Epidermal melanocyte (primary cell): ENCODE measurements around the gene CFAP54.
"Not testable (repeated sequence)": the region's sequence is repeated elsewhere in the genome, so short reads cannot be mapped to it uniquely, and the experiment has no call there.

ENCODE experiments used
- DNase-seq: peaks from one replicate; pipeline ENCODE4 v3.0.0; 2011; ENCODE audit warnings: low spot score; ENCODE audit not compliant: insufficient read length

CFAP54 gene, protein sequence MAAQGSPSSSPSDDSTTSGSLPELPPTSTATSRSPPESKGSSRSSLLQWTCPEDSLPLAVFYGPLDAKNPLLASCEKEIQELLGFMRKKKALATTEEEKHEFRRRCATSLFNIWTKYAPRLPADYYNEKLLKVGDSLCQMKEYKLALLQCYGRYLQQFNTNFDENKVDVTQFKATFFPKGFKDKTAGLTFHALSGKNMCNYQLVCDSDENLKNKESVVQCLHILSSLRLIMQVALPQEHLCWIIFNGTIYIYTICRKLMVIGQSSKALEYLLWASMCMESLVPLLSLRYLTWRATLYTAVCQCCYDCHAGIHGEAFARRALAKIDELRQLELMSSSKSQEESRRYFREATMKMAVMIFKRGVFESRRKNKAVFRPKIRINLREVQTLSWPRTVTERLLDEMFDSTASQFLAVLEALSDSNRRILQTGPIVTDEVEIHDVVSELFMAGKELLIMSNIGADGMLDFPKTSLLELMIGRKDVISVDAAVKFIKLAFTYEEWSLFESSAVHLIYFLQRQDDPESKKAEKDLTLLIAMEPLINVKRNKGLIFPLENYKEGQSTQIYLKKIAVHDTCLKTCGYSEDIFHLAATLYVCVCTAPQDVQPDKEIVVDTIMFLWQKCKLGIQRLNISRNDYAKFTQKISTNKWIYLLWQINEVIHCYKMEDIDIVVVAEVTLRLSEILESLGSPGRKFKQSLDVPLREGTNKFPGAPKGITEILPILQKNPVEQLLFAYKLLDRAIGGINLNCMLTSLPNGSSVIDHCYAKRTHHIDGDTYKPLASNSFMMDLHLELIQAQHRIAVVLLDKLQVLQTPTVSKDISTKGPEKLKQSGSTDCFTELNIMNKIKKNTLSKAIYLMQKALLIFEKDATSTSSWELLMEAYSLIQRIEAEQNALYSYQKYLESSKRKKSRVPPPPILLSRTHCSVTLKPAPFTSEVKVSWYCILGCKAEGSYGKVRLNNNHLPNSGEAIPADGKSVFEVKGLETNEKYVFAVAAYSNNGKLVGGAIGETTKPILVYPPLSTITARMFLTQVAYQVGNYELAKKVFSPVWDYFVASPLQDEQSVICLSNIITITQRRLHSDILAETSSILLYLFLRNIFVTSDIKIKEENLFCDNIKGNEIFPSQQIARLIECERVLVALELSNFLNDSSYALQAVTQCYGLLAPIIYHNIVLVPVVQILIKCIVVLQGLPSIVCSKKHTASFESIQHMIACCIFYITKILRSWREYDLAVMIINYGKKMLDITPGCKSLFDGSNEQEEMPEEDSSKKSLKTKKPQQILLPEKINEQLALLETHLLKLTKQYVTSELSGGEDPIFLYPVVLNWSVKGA (N-terminal part only)

DNA sequence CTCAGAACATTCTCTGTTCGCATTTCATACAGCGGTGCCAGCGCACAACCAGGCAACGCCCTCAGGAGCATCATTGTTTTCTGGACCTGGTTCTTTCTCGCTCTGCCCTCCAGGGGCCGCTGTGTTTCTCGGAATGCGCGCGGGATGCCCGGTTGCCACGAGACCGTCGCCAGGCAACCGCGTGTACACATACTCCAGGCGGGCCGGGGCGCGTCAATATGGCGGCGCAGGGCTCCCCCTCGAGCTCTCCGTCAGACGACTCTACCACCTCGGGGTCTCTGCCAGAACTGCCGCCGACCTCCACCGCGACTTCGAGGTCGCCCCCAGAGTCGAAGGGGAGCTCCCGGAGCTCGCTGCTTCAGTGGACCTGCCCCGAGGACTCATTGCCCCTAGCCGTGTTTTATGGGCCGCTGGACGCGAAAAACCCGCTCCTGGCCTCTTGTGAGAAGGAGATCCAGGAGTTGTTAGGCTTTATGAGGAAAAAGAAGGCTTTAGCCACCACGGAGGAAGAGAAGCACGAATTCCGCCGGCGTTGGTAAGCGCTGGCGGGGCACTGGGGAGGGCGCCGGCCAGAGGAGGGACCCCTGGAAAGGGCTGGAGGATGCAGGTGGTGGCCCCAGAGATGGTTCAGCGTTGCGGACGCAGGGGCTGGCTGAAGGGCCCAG, at the start of gene CFAP54:
Gene CFAP54, plus strand, starts transcription at position 186 of the 665 bp plus-strand sequence. Its CDS starts 33 bp downstream, at position 219.
- DNase-seq = peak; percentile 89

DNA sequence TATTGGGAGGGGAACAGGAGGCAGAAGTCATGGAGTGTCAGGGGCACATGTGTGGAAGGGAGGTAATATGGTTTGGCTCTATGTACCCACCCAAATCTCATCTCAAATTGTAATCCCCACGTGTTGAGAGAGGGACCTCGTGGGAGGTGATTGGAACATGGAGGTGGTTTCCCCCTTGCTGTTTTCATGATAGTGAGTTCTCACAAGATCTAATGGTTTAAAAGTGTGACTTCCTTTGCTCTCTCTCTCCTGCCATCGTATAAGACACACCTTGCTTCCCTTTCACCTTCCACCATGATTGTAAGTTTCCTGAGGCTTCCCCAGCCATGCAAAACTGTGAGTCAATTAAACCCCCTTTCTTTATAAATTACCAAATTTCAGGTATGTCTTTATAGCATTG, 47.6 kb upstream of the CFAP54 start:
- no peak for DNase-seq

DNA sequence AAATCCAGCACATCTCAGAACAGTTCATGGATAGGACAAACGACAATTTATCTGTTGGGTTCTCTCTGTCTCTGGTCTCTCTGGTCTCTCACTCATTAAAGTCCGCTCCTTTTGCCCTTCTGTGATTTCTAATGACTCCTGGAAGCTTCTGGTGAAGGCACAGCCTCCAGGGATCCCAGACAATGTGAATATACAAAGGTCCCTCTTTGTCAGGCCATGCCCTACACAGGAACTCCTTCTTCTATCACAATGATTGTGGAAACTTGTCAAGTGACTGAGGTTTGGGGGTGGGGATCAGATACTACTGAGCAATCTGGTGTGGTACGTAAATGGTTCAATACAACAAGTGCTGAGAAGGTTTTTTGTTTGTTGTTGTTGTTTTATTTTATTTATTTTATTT, 46.5 kb upstream of the CFAP54 start:
- DNase-seq = no peak

DNA sequence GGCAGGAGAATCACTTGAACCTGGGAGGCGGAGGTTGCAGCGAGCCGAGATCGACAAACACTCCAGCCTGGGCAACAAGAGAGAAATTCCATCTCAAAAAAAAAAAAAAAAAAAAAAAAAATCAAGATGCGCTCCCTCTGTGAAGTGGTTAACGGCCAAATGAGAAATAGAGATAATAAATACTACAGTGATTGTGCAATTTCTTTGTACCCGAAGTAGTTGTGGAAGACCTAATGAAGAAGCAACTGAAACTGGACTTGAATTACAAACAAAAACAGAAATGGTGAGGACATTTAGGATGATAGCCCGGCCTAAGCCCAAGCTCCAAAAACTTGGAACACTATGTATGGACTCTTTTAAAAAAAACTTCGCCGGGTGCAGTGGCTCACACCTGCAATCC, 45.0 kb upstream of the CFAP54 start:
- DNase-seq = no peak

DNA sequence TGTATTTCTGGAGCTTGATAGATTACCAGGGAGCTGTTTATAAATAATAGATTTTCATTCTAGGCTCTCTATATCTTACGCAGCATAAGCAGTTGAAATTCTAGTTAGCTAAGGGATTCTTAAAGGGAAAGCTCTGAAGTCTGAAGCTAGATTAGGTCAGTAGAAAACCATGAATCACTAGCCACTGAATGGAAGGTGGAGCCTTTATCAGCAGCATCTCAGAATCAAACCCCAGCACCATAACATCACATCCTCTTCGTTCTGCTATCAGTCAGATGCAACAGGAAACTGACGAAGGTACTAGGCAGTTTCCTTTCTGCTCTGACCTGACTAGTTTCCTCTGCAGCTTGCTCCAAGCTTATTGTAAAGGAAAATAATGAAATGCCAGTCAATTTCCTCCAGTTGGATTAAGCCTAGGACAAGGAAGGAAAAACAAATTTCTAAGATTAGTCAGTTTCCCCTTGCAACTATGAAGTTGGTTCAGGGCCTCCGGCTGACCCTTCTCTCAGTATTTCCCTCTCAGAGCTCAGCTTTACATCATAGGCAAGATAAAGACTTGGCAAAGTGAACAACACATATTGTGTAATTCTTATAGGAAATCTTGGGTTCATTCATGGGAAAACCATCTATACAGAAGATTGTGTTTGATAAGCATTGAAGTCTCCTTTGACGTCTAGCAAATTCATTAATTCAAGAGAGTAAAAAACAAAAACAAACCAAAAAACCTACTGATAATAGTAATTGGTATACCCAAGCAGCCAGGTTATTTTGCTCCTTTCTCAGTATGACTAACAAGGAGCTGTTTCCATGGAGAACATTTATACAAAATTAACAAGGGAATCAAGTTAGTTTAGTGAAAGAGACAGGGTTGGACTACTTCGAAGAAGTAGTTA, 43.4 kb upstream of the CFAP54 start:
- no peak for DNase-seq

DNA sequence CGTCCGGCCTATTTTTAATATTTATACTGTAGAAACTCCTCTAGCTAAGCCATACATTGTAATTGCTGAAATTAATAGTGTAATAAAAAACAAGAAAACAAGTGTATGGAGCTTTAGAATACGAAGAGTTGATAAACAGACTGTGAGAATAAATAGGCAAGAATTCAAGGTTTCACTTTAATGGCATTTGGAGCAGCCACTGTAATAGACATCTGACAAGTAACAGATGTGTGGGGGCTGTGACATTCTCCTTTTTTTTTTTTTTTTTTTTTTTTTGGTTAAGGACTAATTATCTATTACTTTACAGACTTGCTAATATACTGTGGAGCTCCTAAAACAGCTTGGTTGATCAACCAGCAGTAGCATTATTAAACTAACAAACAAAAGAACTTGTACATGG, 42.1 kb upstream of the CFAP54 start:
- DNase-seq = no peak

DNA sequence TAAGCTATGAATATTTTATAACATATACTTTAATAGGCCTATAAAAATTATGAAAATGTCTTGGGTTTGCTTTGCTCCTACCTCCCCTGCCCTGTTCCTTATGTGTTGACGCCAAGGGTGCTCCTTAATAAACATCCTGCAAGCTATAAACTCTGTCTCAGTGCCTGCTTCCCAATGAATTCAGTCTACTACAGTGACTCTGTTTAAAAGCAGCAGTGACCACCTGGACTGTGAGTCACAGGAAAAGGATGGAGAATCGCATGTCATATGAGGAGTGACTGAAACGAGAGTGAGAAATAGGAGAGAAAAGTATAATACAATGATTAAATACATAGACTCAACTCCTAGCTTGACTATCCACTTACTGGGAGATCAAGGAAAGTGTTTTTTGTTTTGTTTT, 41.1 kb upstream of the CFAP54 start:
- DNase-seq = no peak

DNA sequence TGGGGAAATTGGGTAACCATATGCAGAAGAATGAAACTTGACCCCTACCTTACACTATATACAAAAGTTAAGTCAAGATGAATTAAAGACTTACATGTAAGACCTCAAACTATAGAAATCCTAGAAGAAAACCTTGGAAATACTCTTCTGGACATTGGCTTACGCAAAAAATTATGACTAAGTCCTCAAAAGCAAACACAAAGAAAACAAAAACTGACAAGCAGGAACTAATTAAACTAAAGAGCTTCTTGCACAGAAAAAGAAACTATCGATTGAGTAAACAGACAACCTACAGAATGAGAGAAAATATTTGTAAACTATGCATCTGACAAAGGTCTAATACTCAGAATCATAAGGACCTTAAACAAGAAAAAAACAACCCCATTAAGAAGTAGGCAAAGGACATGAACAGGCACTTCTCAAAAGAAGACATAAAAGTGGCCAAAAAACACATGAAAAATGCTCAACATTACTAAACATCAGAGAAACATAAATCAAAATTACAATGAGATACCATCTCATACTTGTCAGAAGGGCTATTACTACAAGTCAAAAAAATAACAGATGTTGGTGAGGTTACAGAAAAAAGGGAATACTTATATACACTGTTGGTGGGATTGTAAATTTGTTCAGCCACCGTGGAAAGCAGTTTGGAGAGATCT, 37.0 kb upstream of the CFAP54 start:
- no peak for DNase-seq

DNA sequence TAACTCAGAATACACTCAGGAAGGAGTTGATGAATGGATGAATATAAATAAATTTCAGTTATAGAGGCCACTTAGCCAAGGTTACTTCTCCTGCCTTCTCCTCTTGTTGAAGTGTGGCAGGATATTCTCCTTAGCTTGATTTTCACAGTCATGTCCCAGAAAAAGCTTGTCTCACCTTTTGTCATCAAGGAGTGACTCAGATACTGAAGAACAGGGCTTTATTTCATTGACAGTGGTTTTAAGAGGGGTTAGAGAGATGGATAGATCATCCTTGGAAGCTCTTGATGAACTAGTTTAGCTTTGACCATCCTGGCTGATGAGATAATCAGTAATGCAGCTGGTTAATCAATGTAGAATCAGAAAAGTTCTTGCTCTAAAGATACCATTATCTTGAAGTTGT, 35.0 kb upstream of the CFAP54 start:
- DNase-seq = no peak

DNA sequence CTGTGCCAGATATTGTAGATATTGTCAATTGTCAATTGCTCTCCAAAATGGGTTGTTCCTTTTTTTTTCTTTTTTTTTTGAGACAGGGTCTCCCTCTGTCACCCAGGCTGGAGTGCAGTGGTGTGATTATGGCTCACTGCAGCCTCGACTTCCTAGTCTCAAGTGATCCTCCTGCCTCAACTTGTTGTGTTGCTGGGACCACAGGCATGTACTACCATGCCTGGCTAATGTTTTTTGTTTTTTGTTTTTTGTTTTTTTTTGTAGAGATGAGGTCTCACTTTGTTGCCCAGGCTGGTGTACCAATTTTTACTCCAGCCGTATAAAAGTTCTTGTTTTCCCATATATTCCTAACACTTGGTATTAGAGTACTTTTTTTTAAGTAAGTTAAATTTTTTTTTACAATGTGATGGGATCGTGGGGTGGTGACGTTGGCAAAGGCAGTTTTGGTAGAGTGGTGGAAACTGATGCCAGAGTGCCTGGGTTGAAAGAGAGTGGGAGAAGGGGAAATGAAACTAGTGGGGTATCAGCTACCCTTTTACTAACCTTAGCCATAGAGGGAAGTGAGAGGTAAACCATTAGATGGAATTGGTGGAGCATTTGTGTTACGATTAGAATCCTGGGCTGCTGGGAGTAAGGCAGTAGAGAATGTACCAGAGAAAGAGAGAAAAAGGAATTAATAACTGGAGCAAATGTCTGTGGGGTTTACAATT, 33.0 kb upstream of the CFAP54 start:
- no peak for DNase-seq

DNA sequence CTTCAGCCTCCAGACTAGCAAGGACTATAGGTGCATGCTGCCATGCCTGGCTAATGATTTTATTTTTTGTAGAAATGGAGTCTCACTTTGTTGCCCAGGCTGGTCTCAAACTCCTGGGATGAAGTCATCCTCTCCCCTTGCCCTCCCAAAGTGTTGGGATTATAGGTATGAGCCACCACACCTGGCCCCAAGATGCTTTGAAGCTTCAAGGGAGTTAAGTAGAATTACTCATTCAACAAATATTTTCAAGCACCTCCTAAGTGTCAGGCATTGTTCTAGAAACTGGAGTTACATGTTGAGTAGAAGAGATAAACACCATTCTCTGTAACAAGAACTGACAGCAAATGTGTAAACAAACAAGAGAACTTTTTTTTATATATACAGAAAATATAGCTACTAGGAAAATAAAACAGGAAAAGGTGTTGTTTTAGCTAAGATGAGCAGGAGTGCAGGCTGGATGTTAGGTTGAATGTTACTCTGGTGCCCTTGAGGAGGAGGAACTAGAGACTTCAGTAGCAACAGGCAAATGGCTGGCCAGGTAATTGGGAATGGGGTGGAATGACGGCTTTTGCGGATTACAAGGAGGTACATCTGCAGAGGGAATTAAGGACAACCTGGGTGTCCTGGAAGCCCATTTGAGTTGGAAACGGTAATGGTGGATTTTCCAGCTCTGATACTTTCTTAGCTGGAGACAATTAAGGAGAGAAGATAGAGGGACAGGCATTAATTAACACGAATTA, 32.0 kb upstream of the CFAP54 start:
- no peak for DNase-seq

DNA sequence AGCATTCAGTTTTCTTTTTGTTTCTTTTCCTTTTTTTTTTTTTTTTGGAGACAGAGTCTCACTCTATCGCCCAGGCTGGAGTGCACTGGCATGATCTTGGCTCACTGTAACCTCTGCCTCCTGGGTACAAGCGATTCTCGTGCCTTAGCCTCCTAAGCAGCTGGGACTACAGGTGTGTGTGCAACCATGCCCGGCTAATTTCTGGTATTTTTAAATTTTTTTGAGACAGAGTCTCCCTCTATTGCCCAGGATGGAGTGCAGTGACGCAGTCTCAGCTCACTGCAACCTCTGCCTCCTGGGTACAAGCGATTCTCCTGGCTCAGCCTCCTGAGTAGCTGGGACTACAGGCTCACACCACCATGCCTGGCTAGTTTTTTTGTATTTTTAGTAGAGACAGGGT, 30.1 kb upstream of the CFAP54 start:
- DNase-seq = not testable (repeated sequence)

DNA sequence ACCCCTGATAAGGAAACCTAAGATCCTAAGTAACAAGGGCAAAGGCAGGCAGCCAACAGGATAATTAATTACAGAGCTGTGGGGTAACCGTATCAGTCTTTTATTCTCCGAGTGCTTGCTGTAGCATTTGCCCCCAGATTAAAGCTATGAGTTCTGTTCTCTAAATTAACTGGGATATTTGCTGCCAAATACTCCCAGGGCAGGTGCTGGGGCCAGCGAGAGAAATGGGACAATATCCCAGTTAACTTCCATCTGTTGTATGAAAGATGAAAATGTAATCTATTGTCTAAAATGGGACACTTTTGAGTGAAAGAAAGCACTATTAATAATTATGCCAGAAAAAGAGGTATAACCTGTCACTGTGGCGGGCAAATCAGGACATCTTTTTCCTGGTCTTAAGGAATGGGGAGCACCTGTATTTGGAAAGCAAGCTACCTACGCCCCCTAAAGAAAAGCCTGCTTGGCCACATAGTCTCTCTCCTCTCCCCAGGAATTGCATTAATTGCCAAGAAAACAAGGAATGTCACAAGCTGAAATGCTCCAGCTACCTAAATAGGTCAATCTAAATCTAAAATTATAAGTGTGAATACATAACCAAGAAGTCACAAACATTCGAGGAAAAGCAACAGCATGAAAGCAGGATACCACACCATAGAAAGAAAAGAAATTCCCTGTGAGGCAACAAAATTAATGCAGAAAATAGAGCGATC, 26.7 kb upstream of the CFAP54 start:
- DNase-seq = no peak

DNA sequence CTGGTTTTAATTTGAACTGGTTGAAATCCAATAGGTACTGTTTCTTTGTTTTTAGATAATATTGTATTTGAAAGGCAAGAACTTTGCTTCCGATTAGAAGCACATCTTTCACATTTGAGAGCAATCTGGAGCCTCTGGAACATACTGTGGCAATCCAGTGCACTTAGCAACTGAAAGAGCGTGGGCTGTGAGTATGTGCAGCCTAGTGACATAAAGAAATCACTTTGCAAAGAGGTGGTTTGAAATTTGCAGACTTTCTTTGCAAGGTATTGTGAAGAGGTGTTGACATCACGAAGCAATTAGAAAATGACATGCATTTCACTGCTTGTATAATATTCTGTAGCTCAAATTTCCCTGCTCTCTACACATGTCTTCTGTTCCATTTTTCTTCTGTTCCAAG, 23.5 kb upstream of the CFAP54 start:
- DNase-seq = no peak

DNA sequence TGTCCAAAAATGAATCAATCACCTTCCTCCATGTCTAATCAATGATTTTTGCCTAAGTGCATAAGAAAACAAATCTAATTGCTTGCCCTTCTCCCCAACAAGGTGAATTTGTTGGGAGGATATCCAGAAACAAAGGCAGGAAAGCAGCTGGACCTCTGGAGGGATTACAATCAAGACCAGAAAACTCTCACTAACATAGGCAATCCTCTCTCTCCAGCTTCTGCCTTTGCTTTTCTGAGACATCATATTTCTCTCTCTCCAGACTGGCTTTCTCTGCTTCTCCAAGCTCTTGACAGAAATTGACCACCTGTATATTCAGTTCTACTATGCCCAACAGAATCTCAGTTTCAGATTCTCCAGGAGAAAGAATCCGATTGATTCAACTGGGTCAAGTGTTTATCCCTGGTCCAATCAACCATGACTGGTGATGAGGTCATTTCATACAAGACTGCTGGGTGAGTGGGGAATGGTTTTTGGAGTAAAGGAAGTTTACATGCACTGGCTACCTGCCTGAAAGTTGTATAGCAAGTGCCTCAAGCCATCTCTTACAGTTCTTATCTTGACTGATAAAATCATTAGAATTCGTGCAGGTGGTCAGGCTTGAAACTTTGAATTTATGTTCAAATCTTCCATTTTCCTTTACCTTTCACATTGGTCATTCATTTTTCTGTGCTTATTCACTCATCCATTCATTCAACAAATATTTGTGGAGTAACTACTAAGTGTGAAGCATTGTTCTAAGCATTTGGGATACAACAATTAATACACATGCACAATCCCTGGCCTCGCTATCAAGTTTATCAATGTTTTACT, 22.2 kb upstream of the CFAP54 start:
- no peak for DNase-seq

DNA sequence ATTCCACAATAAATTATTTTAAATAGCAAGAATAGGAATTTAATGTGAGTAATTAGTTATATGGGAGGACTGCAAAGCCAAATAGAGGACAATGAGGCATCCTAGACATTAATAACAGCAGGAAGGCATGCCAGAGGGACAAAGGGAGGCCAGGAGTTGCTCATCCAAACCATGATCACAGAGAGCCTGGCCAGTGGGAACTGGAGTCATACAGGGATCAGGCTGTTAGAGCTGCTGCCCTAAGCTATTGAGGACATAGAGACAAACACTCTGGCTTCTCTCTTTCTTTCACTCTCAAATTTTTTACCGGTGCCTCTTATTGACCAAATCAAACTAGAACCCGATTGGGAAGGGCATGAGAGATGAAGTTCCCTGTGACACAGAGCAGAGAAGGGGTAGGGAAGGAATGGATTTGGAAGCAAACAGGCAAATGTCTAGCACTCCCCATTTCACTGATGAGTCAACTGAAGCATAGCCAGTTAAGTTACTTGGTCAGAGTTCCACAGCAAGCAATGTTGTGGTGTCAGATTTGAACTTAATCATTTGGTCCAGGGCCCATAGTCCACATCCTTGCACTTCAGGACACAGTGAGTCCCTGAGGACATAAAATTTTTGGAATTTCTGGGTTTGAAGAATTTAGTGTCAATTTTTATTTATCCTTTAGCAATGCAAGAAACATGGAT, 17.9 kb upstream of the CFAP54 start:
- DNase-seq = no peak
